IPS-15b (cell line): ENCODE data around the gene ESRRG.

Experiments used
- H3K27me3 ChIP-seq: one replicate; pipeline ENCODE4 v1.6.1; 2013; ENCODE audit warnings: low read length; ENCODE audit not compliant: control insufficient read depth, insufficient read depth
- H3K36me3 ChIP-seq: one replicate; pipeline ENCODE4 v1.6.1; 2013; ENCODE audit warnings: low read length; ENCODE audit not compliant: control insufficient read depth, insufficient read depth
- H3K4me1 ChIP-seq: one replicate; pipeline ENCODE4 v1.6.1; 2013; ENCODE audit warnings: mild to moderate bottlenecking, low read length; ENCODE audit not compliant: control insufficient read depth, insufficient read depth
- H3K4me3 ChIP-seq: one replicate; pipeline ENCODE4 v1.5.1; 2013; ENCODE audit warnings: low read depth, low read length
- H3K9ac ChIP-seq: one replicate; pipeline ENCODE4 v1.6.1; 2013; ENCODE audit warnings: low read depth, mild to moderate bottlenecking, low read length
- H3K9me3 ChIP-seq: one replicate; pipeline ENCODE4 v1.6.1; 2013; ENCODE audit warnings: mild to moderate bottlenecking, low read length; ENCODE audit not compliant: control insufficient read depth, insufficient read depth

Gene ESRRG

GRCh38 chr1:216523449-216524190 is 199.6 kb downstream of the ESRRG start:
- no peak overlapping the region for H3K9ac ChIP-seq
- H3K27me3 ChIP-seq, result no peaks in the 10 kb centered on the region
- no peaks in the 10 kb centered on the region for H3K9me3 ChIP-seq
- no peaks in the 10 kb centered on the region for H3K36me3 ChIP-seq
- H3K4me3 ChIP-seq, result no peak overlapping the region
- H3K4me1 ChIP-seq, result no peaks in the 10 kb centered on the region

GRCh38 chr1:216523043-216523442 is 200.2 kb downstream of the ESRRG start:
- Histone ChIP-seq H3K9ac (no peak overlapping the region), H3K4me1 (no peaks in the 10 kb centered on the region), H3K36me3 (no peaks in the 10 kb centered on the region), H3K9me3 (no peaks in the 10 kb centered on the region), H3K4me3 (no peak overlapping the region), H3K27me3 (no peaks in the 10 kb centered on the region)

- no peak overlapping the region for H3K9ac ChIP-seq
- H3K36me3 ChIP-seq, result no peaks in the 10 kb centered on the region
- H3K9me3 ChIP-seq, result no peaks in the 10 kb centered on the region
- no peaks in the 10 kb centered on the region for H3K27me3 ChIP-seq
- no peaks in the 10 kb centered on the region for H3K4me1 ChIP-seq
- H3K4me3 ChIP-seq, result no peak overlapping the region
Measured at GRCh38 chr1:216521477-216521876, 201.8 kb downstream of the ESRRG start.

- H3K4me3 ChIP-seq, result no peak overlapping the region
- no peaks in the 10 kb centered on the region for H3K4me1 ChIP-seq
- no peaks in the 10 kb centered on the region for H3K9me3 ChIP-seq
- H3K36me3 ChIP-seq, result no peaks in the 10 kb centered on the region
- H3K9ac ChIP-seq, result no peak overlapping the region
- H3K27me3 ChIP-seq, result no peaks in the 10 kb centered on the region
Measured at GRCh38 chr1:216518844-216519627, 204.2 kb downstream of the ESRRG start.

- Histone ChIP-seq H3K4me3 (no peak overlapping the region), H3K27me3 (no peaks in the 10 kb centered on the region), H3K4me1 (no peaks in the 10 kb centered on the region), H3K9me3 (no peaks in the 10 kb centered on the region), H3K36me3 (no peaks in the 10 kb centered on the region), H3K9ac (no peak overlapping the region)
Measured at GRCh38 chr1:216502528-216503162, 220.6 kb downstream of the ESRRG start.

- Histone ChIP-seq H3K27me3 (no peaks in the 10 kb centered on the region), H3K4me3 (no peak overlapping the region), H3K4me1 (no peaks in the 10 kb centered on the region), H3K36me3 (no peaks in the 10 kb centered on the region), H3K9me3 (no peaks in the 10 kb centered on the region), H3K9ac (no peak overlapping the region)
Measured at GRCh38 chr1:216500273-216500967, 222.8 kb downstream of the ESRRG start.

- H3K9me3 ChIP-seq, result no peaks in the 10 kb centered on the region
- H3K4me1 ChIP-seq, result no peaks in the 10 kb centered on the region
- no peaks in the 10 kb centered on the region for H3K27me3 ChIP-seq
- H3K4me3 ChIP-seq, result no peak overlapping the region
- no peaks in the 10 kb centered on the region for H3K36me3 ChIP-seq
- H3K9ac ChIP-seq, result no peak overlapping the region
Measured at GRCh38 chr1:216499581-216500272, 223.5 kb downstream of the ESRRG start.

- Histone ChIP-seq H3K9ac (no peak overlapping the region), H3K27me3 (no peaks in the 10 kb centered on the region), H3K9me3 (no peaks in the 10 kb centered on the region), H3K4me3 (no peak overlapping the region), H3K36me3 (no peaks in the 10 kb centered on the region), H3K4me1 (no peaks in the 10 kb centered on the region)
Measured at GRCh38 chr1:216498277-216498676, 225.0 kb downstream of the ESRRG start.

- Histone ChIP-seq H3K4me1 (no peaks in the 10 kb centered on the region), H3K36me3 (no peaks in the 10 kb centered on the region), H3K9ac (no peak overlapping the region), H3K27me3 (no peaks in the 10 kb centered on the region), H3K4me3 (no peak overlapping the region), H3K9me3 (no peaks in the 10 kb centered on the region)
Measured at GRCh38 chr1:216485042-216485441, 238.2 kb downstream of the ESRRG start.

- H3K36me3 ChIP-seq, result no peaks in the 10 kb centered on the region
- no peaks in the 10 kb centered on the region for H3K9me3 ChIP-seq
- H3K4me3 ChIP-seq, result no peak overlapping the region
- H3K9ac ChIP-seq, result no peak overlapping the region
- H3K27me3 ChIP-seq, result no peaks in the 10 kb centered on the region
- H3K4me1 ChIP-seq, result no peaks in the 10 kb centered on the region
Measured at GRCh38 chr1:216483672-216484401, 239.4 kb downstream of the ESRRG start.
